NCI-H524 treated with DMSO at 0.1 percent for 48 hours (cell line): ENCODE measurements around the gene MAPRE2.

ENCODE experiments used
- DNase-seq: peaks from one replicate; lab custom pipeline; 2025; lab: John Stamatoyannopoulos, UW

MAPRE2 gene

GRCh38 chr18:35183886-35184285 is 142.7 kb downstream of the MAPRE2 start:
- DNase-seq: no peak

GRCh38 chr18:35185771-35186170 is 144.6 kb downstream of the MAPRE2 start:
- no peak for DNase-seq

GRCh38 chr18:35186291-35187034 is 145.2 kb downstream of the MAPRE2 start:
- DNase-seq: no peak

GRCh38 chr18:35189510-35189909 is 148.3 kb downstream of the MAPRE2 start:
- no peak for DNase-seq

GRCh38 chr18:35190948-35191697 is 149.9 kb downstream of the MAPRE2 start:
- DNase-seq: no peak

- DNase-seq: no peak
Observed at GRCh38 chr18:35191698-35192025, 150.4 kb downstream of the MAPRE2 start.

GRCh38 chr18:35192415-35192814 is 151.2 kb downstream of the MAPRE2 start:
- peak; percentile 91 for DNase-seq
